Measurements from ENCODE around the gene CASP5.

DNA sequence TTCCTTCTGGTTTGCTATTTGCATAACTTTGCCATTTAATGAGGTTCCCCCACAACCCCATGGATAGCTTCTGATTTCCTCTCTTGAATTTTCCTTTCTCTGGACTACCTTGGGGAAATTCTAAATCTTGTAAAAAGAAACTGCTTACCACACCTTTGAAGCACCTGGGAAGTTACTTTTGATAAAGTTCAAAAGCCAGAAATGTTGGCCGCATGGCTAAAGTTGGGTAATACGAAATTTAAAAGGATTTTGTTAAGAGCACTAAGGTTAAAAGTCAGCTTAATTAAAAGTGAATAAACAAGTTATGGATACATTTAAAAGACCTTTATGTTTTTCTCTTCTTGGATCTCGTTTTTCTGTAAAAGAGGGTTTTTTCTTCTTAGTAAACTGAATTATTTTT lies 60.1 kb downstream of the CASP5 start:
- no peak for TF ChIP-seq EZH2 (IDR thresholded peaks at IDR 0.05)
- TF ChIP-seq, protein P1, sequence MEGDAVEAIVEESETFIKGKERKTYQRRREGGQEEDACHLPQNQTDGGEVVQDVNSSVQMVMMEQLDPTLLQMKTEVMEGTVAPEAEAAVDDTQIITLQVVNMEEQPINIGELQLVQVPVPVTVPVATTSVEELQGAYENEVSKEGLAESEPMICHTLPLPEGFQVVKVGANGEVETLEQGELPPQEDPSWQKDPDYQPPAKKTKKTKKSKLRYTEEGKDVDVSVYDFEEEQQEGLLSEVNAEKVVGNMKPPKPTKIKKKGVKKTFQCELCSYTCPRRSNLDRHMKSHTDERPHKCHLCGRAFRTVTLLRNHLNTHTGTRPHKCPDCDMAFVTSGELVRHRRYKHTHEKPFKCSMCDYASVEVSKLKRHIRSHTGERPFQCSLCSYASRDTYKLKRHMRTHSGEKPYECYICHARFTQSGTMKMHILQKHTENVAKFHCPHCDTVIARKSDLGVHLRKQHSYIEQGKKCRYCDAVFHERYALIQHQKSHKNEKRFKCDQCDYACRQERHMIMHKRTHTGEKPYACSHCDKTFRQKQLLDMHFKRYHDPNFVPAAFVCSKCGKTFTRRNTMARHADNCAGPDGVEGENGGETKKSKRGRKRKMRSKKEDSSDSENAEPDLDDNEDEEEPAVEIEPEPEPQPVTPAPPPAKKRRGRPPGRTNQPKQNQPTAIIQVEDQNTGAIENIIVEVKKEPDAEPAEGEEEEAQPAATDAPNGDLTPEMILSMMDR (IDR thresholded peaks at IDR 0.05) = no peak
- no peak for TF ChIP-seq EZH2phosphoT487 (IDR thresholded peaks at IDR 0.05)
